ENCODE data around the gene SEC14L2.
A peak's percentile ranks its signal among the peaks of the same experiment; 100 is the strongest.

Gene SEC14L2

GRCh38 chr22:30408388-30409102, 11.7 kb downstream of the SEC14L2 start:
- DNase-seq, result no peak

GRCh38 chr22:30411780-30412179, 15.0 kb downstream of the SEC14L2 start:
- DNase-seq, result no peak

- no peak for DNase-seq
Observed at GRCh38 chr22:30413001-30413400, 16.2 kb downstream of the SEC14L2 start.

GRCh38 chr22:30413745-30414524, 17.1 kb downstream of the SEC14L2 start:
- DNase-seq, result no peak

GRCh38 chr22:30414525-30415047, 17.8 kb downstream of the SEC14L2 start:
- DNase-seq, result no peak

GRCh38 chr22:30416403-30416802, 19.6 kb downstream of the SEC14L2 start:
- no peak for DNase-seq

- no peak for DNase-seq
Observed at GRCh38 chr22:30416837-30417236, 20.0 kb downstream of the SEC14L2 start.

GRCh38 chr22:30420347-30421125, 23.7 kb downstream of the SEC14L2 start:
- no peak for DNase-seq

- DNase-seq, result no peak
Observed at GRCh38 chr22:30421695-30422480, 25.1 kb downstream of the SEC14L2 start.

- peak; percentile 16 to 31 for DNase-seq
Observed at GRCh38 chr22:30422481-30423300, 25.9 kb downstream of the SEC14L2 start.

GRCh38 chr22:30423301-30423958, 26.6 kb downstream of the SEC14L2 start:
- DNase-seq, result peak; percentile 35 to 40

GRCh38 chr22:30423959-30424533, 27.2 kb downstream of the SEC14L2 start:
- peak; percentile 97 for DNase-seq

- DNase-seq, result no peak
Observed at GRCh38 chr22:30424534-30425326, 27.9 kb downstream of the SEC14L2 start.

- DNase-seq, result no peak
Observed at GRCh38 chr22:30425327-30425615, 28.5 kb downstream of the SEC14L2 start.

GRCh38 chr22:30425616-30426387, 29.0 kb downstream of the SEC14L2 start, which contains the start of gene MTFP1:
TSS of gene MTFP1 (plus strand) at chr22:30425768. CDS start at chr22:30425880, 112 bp downstream.
- peak; percentile 28 to 34 for DNase-seq

- peak; percentile 86 to 87 for DNase-seq
Observed at GRCh38 chr22:30426388-30427353, 29.9 kb downstream of the SEC14L2 start.

GRCh38 chr22:30427871-30428270, 31.1 kb downstream of the SEC14L2 start:
- DNase-seq, result no peak

- DNase-seq, result no peak
Observed at GRCh38 chr22:30429887-30430286, 33.1 kb downstream of the SEC14L2 start.

Measured in activated CD4-positive, alpha-beta T cell treated with anti-CD3 and anti-CD28 coated beads, Interleukin-2, amount 50 U/mL, for 4 hours (primary cell).